ENCODE data around the gene SPATA24. TPM values are rescaled to one million over a fixed set of nuclear protein-coding genes. Genes with fewer than 3 reads are reported as not detected.
"Not testable (repeated sequence)": the region's sequence is repeated elsewhere in the genome, so short reads cannot be mapped to it uniquely, and the experiment has no call there.

The SPATA24 gene
- polyA plus RNA-seq, 4 donors: 9.6 to 13.8 (median 11.7) TPM

DNA sequence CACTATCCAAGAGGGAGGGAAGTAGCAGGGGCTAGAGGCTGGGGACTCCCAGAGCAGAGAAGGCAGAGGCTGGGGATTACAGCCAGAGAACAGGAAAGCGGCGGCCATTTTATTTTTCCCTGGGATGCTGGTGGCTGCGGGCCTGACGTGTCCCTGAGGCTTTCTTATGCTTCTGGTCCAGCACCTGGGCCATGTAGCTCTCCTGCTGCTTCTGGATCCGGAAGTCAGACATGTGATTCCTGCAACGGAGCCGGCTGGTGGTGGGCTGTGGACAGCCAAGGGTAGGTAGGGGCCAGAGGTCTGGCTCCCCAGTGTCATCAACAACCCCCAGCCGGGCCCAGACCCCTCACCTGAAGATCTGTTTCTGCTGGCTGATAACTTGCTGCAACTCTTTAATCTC lies 7.2 kb downstream of the SPATA24 start:
- no peak for DNase-seq (ENCODE audit: low read depth in 4 of 4, low spot score in 3 of 4)

DNA sequence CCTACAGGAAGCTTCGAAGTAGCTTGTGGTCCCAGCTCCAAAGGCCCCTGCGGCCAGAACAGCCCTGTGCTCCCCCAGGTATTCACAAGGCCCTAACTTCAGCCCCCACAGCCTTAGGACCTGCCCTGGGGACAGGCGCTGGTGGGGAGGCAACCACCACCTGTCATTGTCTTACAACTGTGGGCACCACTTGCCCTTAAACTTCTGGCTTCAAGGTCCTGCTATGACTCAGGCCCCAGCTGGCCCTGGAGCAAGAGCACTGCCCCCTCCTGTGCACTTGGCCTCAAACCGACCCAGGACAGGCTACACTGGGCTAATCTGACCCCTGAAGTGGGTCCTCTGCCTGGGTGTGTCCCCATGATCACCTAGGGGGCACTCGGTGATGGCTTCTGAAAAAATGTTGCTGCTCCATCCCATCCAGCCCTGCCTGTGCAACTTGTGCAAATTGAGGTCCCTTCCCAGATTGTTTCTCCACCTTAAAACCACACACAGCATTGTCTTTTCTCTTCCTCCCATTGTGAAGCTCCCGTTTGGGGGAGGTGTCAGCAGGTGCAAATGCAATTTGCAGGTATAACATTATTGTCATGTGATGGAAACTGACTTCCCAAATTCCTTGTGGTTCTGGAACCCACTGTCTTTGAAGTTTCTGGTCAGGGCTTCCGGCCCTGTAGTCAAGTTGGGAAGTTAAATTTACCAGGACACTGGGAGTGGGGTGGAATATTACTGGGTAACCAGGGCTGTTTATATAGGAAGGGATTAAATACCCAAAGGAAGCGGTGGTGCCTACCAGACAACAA lies 7.8 kb downstream of the SPATA24 start:
- no peak for DNase-seq (ENCODE audit: low read depth in 4 of 4, low spot score in 3 of 4)

DNA sequence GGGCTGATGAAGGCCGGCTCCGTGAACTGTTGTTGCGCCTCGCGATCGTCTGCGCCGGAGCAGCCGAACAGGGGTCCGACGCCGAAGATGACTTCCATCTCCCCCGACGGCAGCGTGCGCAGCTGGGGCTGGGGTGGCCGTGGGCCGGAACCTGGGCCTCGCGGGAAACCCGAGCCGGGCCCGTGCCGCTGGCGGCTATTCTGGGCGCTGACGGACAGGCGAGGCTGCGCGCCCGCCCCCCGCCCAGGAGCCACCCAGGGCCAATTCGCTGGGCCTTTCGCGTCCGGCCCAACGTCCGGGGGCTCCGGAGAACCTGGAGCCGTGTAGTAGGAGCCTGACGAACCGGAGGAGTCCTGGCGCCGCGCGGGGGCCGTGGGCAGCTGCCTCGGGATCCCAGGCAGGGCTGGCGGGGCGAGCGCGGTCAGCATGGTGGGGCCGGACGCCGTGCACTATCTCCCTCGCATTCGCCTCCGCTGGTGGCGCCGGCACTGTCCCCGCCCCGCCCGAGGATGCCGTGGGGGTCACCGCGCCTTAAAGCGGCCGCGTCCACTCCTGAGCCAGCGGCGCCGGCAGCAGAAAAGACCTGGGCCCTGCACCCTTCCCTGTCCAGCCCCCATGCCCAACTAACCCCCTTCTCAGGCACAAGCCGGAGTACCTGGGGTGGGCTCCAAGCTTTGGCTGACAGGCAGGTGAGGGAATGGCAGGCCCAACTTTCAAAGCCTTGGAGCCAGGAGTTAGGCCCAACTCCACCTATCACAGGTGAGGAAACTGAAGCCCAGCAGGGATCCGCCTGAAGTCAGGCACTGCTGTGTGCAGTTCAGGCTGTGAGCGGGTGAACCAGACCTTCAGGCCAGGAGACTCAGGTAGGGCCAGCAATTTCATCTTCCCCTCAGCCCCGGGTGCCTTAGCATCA lies 9.0 kb downstream of the SPATA24 start, which contains the start of gene PROB1:
TSS of gene PROB1 (minus strand) at position 451 of the 913 bp plus-strand sequence. CDS start at position 428, 23 bp downstream.
- DNase-seq (ENCODE audit: low read depth in 4 of 4, low spot score in 3 of 4): no peak

- DNase-seq (ENCODE audit: low read depth in 4 of 4, low spot score in 3 of 4): no peak
Observed at GRCh38 chr5:139394123-139394653, 9.7 kb downstream of the SPATA24 start.

- no peak for DNase-seq (ENCODE audit: low read depth in 4 of 4, low spot score in 3 of 4)
Observed at GRCh38 chr5:139393497-139394122, 10.3 kb downstream of the SPATA24 start.

DNA sequence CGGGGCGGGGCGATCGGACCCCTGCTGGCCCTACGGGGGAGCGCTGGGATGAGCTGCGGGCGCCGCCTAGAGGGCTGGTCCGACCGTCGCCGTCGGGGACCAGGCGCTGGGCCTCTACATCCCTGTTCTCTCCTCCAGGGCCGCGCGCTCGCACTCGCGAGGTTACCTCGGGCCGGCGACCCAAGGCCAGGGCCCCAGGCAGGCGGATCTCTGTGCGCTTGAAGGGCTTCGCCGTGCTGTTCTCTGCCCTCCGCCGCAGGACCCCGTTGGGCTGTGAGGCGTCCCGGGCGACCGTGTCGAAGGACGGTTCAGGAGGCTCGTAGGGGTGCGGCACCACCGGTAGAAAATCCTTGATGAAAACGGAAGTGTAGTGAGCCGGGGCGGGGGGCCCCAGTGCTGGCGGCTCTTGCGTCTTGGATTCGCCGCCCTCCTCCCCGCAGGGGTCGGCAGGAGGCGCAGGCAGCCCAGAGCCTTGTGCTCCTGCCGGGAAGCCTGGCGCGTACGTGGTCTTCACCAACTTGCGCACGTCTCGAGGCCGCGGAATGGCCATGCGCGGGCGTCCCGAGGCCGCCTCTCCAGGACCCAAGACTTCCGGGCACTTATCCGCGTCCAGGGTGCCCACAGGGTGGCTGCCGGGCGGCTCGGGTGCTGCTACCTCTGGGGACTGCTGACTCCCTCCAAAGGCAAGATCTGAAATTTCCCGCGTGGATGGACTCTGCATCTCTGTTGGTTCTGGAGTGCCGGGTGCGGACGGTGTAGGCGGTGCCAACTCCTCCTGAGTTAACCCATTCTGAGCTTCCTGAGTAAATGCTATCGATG lies 11.0 kb downstream of the SPATA24 start:
- no peak for DNase-seq (ENCODE audit: low read depth in 4 of 4, low spot score in 3 of 4)

DNA sequence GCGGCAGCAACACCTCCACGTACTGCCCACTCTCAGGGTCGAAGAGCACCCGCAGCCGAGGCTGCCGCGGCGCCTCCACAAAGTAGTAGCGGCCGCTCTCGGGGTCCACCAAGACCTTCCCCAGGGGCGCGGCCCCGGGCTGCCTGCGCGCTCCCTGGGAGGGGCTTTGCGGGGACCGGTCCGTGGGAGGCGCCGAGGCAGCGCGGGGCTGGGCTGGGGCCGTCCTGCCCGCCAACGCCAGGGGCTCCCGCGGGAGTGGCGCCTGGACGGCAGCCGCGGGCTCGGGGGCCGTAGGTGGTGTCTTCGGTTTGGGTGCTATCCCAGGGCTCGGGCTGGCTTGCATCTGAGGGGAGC lies 11.6 kb downstream of the SPATA24 start:
- DNase-seq (ENCODE audit: low read depth in 4 of 4, low spot score in 3 of 4): no peak

- DNase-seq (ENCODE audit: low read depth in 4 of 4, low spot score in 3 of 4): no peak
Observed at GRCh38 chr5:139391570-139392323, 12.1 kb downstream of the SPATA24 start.

DNA sequence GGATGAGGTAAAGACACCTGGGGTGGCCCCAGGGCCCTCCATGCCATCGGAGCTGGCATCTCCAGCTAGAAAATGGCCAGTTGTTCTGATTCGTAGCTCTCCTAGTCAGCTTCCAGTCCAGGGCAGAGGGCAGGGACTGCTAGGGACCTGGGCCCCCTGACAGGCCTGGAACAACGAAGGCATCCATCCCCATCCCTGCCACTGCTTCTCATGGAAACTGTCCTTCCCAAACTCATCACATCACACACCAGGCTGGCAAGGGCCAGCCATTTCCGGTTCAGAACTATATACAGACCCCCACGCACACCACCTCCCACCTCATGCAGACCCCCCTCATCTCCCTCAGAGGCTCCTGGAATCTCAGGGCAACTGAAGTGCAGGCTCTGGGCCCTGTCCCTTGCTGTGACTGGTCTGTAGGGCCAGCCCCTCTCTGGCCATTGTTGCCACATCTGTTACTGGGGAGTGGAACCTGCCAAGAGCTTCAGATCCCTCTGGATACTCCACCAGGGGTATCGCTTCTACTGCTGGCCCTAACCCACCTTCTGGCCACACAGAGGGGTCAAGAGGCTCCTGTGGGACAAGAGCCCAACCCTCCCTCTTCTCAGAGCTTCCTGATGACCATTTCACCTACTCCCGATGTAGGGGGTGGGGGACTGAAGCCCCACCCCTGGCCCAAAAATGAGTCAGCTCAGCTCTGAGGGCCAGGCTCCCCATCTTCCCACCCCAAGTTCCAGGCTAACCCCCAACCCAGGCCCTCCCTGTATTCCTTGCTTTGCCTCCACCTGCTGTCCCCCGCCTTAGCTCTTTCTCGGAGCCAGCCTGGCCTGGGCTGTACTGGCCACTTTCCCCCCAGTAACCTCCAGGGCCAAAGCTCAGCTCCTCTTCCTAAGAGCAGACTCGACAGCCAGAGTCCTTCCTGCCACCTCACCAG lies 13.0 kb downstream of the SPATA24 start:
- no peak for DNase-seq (ENCODE audit: low read depth in 4 of 4, low spot score in 3 of 4)

GRCh38 chr5:139389701-139390638 lies 13.9 kb downstream of the SPATA24 start, which contains the start of gene MZB1:
MZB1 (minus strand) TSS chr5:139389913; CDS start chr5:139389856, 57 bp downstream.
- no peak for DNase-seq (ENCODE audit: low read depth in 4 of 4, low spot score in 3 of 4)

DNA sequence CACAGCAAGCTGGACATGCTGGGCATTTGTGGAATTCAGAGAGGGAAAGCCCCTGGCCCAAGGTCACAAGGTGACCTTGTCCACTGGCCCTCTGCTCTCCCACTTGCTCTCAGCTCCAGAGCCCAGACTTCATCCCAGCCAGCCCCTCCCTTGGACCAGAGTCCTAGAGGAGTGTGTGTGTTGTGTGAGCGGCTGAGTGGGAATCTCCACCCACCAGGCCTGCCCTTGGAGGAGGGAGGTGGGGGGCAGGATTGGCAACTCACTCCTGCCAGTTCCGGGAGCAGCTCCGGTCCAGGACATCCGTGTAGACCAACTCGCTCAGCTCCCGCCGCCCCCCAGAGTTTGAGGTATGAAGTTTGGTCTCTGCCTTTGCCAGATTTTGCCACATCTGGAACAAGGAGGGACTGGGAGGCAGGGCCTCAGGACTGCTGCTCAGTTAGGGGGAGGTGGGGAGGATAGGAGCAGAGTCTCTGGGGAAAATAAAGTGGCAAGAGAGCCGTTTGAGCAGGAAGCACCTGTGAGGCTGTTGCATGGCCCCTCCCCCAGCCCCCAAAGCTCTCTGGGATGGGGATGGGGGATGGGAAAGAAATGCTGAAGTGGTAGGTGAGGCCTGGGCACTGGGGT lies 15.6 kb downstream of the SPATA24 start:
- no peak for DNase-seq (ENCODE audit: low read depth in 4 of 4, low spot score in 3 of 4)

DNA sequence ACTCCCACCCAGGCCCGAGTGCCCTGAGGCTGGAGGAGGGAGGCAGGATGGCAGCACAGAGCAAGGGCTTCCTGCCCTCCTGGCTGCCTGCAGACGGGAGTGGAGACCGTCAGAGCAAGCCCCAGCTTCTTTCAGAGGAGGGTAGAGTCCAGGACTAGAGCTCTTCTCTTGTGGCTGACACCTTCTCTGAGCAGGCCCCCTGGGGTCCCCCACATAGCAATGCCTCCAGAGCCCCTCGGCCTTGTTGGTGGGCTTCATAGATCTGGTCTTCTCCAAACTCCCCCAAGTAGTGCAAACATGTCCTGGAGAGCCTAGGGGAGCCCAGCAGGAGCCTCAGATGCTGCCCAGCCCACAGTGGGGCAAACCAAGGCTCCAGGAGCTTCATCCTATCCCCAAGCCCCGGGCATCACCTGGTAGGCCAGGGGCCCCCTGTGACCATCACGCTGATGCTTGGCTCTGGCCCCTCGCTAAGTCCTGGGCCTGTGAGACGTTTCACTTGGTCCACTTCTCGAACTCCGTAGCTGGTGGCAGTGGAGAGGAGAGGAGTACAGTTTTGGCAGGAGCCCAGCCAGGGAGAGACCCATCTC lies 16.2 kb downstream of the SPATA24 start:
- DNase-seq (ENCODE audit: low read depth in 4 of 4, low spot score in 3 of 4): no peak

- not testable (repeated sequence) for DNase-seq (ENCODE audit: low read depth in 4 of 4, low spot score in 3 of 4)
Observed at GRCh38 chr5:139386956-139387355, 16.9 kb downstream of the SPATA24 start.

GRCh38 chr5:139386050-139386438 lies 17.8 kb downstream of the SPATA24 start:
- no peak for DNase-seq (ENCODE audit: low read depth in 4 of 4, low spot score in 3 of 4)

GRCh38 chr5:139385061-139386049 lies 18.5 kb downstream of the SPATA24 start:
- DNase-seq (ENCODE audit: low read depth in 4 of 4, low spot score in 3 of 4): no peak

All from right renal pelvis (tissue), 4 donors.